Stimulated activated CD4-positive, alpha-beta T cell treated with anti-CD3 and anti-CD28 coated beads, Interleukin-15, amount 100 ng/mL, for 48 hours (primary cell): ENCODE measurements around the gene NLE1.
A peak's percentile ranks its signal among the peaks of the same experiment; 100 is the strongest.
"Not testable (repeated sequence)": the region's sequence is repeated elsewhere in the genome, so short reads cannot be mapped to it uniquely, and the experiment has no call there.

Experiments
- DNase-seq, 2 donors: peaks; one replicate each; pipeline ENCODE4 v3.0.0-alpha.2; 2020; ENCODE audit warnings: low read depth in 2 of 2

The NLE1 gene

GRCh38 chr17:35129154-35129972 lies 12.7 kb downstream of the NLE1 start:
- no peak for DNase-seq

- DNase-seq = no peak
These were observed 14.2 kb downstream of the NLE1 start for GRCh38 chr17:35127751-35128514.

- DNase-seq = no peak
These were observed 20.8 kb downstream of the NLE1 start, which contains the start of gene FNDC8 for GRCh38 chr17:35121315-35121714. Gene FNDC8, plus strand, starts transcription at chr17:35121615. Its CDS starts 79 bp downstream, at chr17:35121694.

GRCh38 chr17:35119370-35120165 lies 22.5 kb downstream of the NLE1 start, which contains the start of gene RAD51D:
Gene RAD51D, minus strand, starts transcription at chr17:35119860. Its CDS starts 247 bp downstream, at chr17:35119613.
- DNase-seq = peak; percentile 71 to 73

GRCh38 chr17:35117984-35118383 lies 24.1 kb downstream of the NLE1 start:
- no peak for DNase-seq

GRCh38 chr17:35116845-35117244 lies 25.3 kb downstream of the NLE1 start:
- no peak for DNase-seq

GRCh38 chr17:35110791-35111190 lies 31.3 kb downstream of the NLE1 start:
- not testable (repeated sequence) for DNase-seq

- no peak for DNase-seq
These were observed 37.2 kb downstream of the NLE1 start for GRCh38 chr17:35104844-35105450.

GRCh38 chr17:35103271-35103670 lies 38.8 kb downstream of the NLE1 start:
- no peak for DNase-seq

- DNase-seq = no peak
These were observed 40.4 kb downstream of the NLE1 start for GRCh38 chr17:35101725-35102124.

- DNase-seq = no peak
These were observed 41.1 kb downstream of the NLE1 start for GRCh38 chr17:35101036-35101435.

GRCh38 chr17:35099908-35100307 lies 42.2 kb downstream of the NLE1 start:
- no peak for DNase-seq

- DNase-seq = no peak
These were observed 44.3 kb downstream of the NLE1 start for GRCh38 chr17:35097776-35098175.

GRCh38 chr17:35095741-35096140 lies 46.4 kb downstream of the NLE1 start:
- DNase-seq = no peak

- DNase-seq = no peak
These were observed 47.2 kb downstream of the NLE1 start for GRCh38 chr17:35094902-35095301.

GRCh38 chr17:35090707-35091106 lies 51.4 kb downstream of the NLE1 start:
- DNase-seq = not testable (repeated sequence)

- peak; percentile 26 to 33 for DNase-seq
These were observed 52.4 kb downstream of the NLE1 start for GRCh38 chr17:35089586-35090296.

- peak; percentile 70 to 86 for DNase-seq
These were observed 53.1 kb downstream of the NLE1 start for GRCh38 chr17:35088881-35089585.

GRCh38 chr17:35088356-35088880 lies 53.7 kb downstream of the NLE1 start:
- DNase-seq = no peak
